Fibroblast of the aortic adventitia (primary cell): ENCODE data around the gene SWT1. TPM values are rescaled to one million over a fixed set of nuclear protein-coding genes. Genes with fewer than 3 reads are reported as not detected.
A peak's percentile ranks its signal among the peaks of the same experiment; 100 is the strongest.
"Not testable (repeated sequence)": the region's sequence is repeated elsewhere in the genome, so short reads cannot be mapped to it uniquely, and the experiment has no call there.

Experiments
- DNase-seq: peaks from one replicate; pipeline ENCODE4 v3.0.0-alpha.2; 2010; ENCODE audit warnings: low read depth
- H3K4me3 ChIP-seq: 2 replicates; pipeline ENCODE4 v1.5.1; 2011; ENCODE audit warnings: low read depth, mild to moderate bottlenecking, control low read depth, low read length, moderate library complexity
- total RNA-seq: library from RNA; depleted of rRNA; stranded (reverse); fragments of >200 nt; gene quantifications from 2 replicates; pipeline ENCODE4 v1.2.3, GENCODE V29; 2012; ENCODE audit warnings: low replicate concordance
- TF ChIP-seq, protein P1 (sequence below): IDR thresholded peaks from 2 replicates; pipeline ENCODE4 v1.5.1; 2011; ENCODE audit warnings: mild to moderate bottlenecking, low read length, control low read depth, inconsistent platforms; ENCODE audit not compliant: insufficient read depth

The SWT1 gene
- total RNA-seq, 1 donor, result 8.1 TPM

DNA sequence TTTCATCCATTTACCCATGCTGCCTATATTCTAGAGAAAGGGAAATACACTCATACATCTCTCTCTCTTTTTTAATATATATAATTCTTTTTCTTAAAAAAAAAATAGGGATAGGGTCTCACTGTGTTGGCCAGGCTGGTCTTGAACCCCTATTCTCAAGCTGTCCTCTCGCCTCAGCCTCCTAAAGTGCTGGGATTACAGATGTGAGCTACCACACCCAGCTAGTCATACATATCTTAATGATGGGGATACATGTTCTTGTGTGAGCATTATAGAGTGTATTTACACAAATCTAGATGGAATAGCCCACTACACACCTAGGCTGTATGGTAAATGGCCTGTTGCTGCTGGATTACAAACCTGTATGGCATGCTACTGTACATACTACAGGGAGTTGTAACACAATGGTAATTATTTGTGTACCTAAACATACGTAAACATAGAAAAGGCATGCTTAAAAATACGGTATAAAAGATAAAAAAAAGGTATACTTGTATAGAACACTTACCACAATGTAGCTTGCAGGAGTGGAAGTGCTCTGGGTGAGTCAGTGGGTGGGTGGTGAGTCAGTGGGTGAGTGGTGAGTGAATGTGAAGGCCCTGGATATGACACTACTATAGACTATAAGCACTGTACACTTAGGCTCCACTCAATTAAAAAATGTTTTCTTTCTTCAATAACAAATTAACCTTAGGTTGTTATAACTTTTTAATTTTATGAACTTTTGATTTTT is 87.2 kb downstream of the SWT1 start:
- H3K4me3 ChIP-seq, result no peak overlapping the region
- DNase-seq, result peak; percentile 65
- TF ChIP-seq, protein P1, sequence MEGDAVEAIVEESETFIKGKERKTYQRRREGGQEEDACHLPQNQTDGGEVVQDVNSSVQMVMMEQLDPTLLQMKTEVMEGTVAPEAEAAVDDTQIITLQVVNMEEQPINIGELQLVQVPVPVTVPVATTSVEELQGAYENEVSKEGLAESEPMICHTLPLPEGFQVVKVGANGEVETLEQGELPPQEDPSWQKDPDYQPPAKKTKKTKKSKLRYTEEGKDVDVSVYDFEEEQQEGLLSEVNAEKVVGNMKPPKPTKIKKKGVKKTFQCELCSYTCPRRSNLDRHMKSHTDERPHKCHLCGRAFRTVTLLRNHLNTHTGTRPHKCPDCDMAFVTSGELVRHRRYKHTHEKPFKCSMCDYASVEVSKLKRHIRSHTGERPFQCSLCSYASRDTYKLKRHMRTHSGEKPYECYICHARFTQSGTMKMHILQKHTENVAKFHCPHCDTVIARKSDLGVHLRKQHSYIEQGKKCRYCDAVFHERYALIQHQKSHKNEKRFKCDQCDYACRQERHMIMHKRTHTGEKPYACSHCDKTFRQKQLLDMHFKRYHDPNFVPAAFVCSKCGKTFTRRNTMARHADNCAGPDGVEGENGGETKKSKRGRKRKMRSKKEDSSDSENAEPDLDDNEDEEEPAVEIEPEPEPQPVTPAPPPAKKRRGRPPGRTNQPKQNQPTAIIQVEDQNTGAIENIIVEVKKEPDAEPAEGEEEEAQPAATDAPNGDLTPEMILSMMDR, result no peak

DNA sequence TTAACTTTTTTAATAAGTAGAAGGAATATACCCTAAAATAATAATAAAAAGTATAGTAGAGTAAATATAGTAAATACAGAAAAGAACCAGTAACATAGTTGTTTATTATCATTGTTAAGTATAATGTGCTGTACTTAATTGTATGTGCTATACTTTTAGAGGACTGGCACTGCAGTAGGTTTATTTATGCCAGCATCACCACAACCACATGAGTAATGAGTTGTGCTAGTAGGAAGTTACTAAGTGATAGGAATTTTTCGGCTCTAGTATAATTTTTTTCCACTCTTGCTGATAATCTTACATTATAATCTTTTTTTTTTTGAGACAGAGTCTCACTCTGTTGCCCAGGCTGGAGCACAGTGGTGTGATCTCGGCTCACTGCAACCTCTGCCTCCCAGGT is 88.5 kb downstream of the SWT1 start:
- peak; percentile 10 for DNase-seq
- H3K4me3 ChIP-seq, result no peak overlapping the region
- TF ChIP-seq, protein P1, result no peak

DNA sequence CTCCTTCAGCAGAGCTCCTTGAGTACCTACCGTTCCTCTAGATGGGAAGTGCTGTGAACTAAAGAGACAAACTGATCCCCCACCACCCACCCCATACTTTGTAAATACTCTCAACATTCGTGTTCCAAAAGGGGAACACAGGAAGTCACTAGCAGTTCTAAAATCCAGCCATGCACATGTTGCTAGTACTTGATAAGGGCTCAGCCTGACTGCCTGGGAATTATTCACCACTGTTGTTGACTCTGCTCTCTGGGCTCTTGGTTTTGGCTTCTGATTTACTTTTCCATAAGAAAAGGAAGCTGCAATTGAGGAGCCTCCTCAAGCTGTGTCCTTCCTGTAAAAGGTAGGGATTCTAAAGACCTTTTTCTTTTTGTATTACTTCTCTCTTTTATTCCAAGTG is 92.6 kb downstream of the SWT1 start:
- no peak overlapping the region for H3K4me3 ChIP-seq
- no peak for DNase-seq
- TF ChIP-seq, protein P1, result no peak

DNA sequence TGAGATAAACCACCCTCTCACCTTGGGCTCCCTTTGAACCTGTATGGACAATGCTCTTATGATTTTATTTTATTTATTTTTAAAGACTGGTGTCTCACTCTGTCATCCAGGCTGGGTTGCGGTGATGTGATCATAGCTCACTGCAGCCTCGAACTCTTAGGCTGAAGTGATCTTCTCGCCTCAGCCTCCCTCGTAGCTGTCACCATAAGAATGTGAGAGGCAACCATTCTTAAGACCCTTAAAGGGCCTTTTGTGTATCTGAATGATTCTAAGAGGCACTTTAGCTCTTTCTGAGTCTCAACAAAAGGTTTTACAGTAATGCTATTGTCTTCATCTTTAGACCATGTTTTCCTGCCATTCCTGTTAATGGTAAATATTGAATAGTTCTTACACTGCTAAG is 93.1 kb downstream of the SWT1 start:
- no peak overlapping the region for H3K4me3 ChIP-seq
- TF ChIP-seq, protein P1, result no peak
- DNase-seq, result no peak

DNA sequence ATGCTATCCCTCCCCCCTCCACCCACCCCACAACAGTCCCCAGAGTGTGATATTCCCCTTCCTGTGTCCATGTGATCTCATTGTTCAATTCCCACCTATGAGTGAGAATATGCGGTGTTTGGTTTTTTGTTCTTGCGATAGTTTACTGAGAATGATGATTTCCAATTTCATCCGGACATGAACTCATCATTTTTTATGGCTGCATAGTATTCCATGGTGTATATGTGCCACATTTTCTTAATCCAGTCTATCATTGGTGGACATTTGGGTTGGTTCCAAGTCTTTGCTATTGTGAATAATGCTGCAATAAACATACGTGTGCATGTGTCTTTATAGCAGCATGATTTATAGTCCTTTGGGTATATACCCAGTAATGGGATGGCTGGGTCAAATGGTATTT is 95.0 kb downstream of the SWT1 start:
- not testable (repeated sequence) for DNase-seq

DNA sequence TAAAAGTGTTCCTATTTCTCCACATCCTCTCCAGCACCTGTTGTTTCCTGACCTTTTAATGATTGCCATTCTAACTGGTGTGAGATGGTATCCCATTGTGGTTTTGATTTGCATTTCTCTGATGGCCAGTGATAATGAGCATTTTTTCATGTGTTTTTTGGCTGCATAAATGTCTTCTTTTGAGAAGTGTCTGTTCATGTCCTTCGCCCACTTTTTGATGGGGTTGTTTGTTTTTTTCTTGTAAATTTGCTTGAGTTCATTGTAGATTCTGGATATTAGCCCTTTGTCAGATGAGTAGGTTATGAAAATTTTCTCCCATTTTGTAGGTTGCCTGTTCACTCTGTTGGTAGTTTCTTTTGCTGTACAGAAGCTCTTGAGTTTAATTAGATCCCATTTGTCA is 95.4 kb downstream of the SWT1 start:
- H3K4me3 ChIP-seq, DNase-seq: not testable (repeated sequence)

More for the DNA sequence above, 95.0 kb downstream of the SWT1 start:
- not testable (repeated sequence) for H3K4me3 ChIP-seq

DNA sequence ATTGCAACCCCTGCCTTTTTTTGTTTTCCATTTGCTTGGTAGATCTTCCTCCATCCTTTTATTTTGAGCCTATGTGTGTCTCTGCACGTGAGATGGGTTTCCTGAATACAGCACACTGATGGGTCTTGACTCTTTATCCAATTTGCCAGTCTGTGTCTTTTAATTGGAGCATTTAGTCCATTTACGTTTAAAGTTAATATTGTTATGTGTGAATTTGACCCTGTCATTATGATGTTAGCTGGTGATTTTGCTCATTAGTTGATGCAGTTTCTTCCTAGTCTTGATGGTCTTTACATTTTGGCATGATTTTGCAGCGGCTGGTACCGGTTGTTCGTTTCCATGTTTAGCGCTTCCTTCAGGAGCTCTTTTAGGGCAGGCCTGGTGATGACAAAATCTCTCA is 98.6 kb downstream of the SWT1 start:
- H3K4me3 ChIP-seq, DNase-seq: not testable (repeated sequence)

DNA sequence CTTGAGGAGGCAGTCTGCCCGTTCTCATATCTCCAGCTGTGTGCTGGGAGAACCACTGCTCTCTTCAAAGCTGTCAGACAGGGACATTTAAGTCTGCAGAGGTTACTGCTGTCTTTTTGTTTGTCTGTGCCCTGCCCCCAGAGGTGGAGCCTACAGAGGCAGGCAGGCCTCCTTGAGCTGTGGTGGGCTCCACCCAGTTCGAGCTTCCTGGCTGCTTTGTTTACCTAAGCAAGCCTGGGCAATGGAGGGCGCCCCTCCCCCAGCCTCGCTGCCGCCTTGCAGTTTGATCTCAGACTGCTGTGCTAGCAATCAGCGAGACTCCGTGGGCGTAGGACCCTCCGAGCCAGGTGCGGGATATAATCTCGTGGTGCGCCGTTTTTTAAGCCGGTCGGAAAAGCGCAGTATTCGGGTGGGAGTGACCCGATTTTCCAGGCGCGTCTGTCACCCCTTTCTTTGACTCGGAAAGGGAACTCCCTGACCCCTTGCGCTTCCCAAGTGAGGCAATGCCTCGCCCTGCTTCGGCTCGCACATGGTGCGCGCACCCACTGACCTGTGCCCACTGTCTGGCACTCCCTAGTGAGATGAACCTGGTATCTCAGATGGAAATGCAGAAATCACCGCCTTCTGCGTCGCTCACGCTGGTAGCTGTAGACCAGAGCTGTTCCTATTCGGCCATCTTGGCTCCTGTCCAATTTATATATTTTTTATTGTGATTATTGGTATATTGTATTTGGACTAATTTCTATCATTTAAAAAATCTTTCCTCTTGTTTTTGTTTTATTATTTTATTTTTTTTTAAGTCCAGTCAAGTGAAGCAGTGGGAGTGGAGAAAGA is 100.4 kb downstream of the SWT1 start:
- DNase-seq, H3K4me3 ChIP-seq: not testable (repeated sequence)

DNA sequence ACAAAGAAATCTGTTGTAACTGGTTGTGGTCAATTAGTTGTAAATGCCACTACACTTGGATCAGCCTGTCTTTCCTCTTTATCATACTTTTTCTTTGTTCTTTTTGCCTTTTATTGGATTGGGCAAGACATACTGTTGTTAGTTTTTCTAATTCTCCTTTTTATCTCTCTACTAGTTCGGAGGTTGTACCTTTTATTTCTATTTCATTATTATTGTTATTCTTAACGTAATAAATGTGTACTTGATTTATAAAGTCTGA is 100.9 kb downstream of the SWT1 start:
- peak; percentile 32 for DNase-seq
- TF ChIP-seq, protein P1, result no peak
- no peak overlapping the region for H3K4me3 ChIP-seq
